ENCODE results near the gene STRADB.

DNA sequence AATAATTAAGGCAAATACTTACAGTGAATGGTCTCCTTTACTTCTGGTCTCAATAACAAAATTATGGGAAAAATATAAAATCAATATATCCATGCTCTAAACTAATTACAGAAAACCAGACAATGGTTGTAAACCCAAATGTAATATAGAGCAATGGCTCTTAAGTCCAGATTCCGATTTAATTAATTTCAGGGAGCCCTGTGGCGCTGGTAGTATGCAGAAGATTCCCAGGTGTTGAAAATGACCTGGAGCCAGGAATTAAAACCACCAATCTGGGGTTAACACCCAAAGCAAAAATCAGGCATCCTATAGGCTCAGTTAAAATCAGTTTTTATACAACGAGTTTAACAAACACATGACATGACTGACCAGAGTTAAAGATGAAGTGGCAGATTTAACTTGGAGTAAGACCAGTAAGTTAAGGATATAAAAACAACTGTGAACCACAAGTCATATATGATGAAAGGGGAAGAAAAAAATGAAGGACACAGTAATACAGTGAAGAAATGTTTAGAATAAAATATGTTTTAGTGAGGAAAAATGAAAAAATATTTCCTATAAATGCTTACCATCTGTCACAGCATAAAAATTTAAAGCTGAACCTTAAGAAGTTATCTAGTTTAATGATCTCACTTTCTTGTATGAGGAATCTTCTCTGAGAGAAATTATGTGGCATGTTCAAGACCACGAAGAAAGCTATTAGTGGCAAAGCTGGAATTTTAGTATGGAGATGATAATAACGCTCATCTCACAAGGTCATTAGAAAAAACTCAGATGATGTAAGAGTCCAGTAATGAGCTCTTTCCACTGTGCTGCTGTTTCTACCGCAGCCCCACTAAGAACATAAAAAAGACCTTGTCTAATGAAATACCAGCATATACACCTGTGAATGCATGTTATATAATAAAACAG, 48.6 kb upstream of the STRADB start:
- TF ChIP-seq, protein P1, sequence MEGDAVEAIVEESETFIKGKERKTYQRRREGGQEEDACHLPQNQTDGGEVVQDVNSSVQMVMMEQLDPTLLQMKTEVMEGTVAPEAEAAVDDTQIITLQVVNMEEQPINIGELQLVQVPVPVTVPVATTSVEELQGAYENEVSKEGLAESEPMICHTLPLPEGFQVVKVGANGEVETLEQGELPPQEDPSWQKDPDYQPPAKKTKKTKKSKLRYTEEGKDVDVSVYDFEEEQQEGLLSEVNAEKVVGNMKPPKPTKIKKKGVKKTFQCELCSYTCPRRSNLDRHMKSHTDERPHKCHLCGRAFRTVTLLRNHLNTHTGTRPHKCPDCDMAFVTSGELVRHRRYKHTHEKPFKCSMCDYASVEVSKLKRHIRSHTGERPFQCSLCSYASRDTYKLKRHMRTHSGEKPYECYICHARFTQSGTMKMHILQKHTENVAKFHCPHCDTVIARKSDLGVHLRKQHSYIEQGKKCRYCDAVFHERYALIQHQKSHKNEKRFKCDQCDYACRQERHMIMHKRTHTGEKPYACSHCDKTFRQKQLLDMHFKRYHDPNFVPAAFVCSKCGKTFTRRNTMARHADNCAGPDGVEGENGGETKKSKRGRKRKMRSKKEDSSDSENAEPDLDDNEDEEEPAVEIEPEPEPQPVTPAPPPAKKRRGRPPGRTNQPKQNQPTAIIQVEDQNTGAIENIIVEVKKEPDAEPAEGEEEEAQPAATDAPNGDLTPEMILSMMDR (IDR thresholded peaks at IDR 0.05): no peak
- TF ChIP-seq POLR2A (IDR thresholded peaks at IDR 0.05): no peak

Data from thyroid gland (tissue), 4 donors.